BLaER1 (cell line): Measurements from ENCODE around the gene B4GALT6.

Experiments used
- H3K27ac ChIP-seq: shearing (Covaris generic); formaldehyde crosslinking; 2 replicates; pipeline ENCODE4 v1.8.1; 2022
- H3K27me3 ChIP-seq: shearing (Covaris generic); formaldehyde crosslinking; 2 replicates; pipeline ENCODE4 v1.8.1; 2022
- H3K36me3 ChIP-seq: shearing (Covaris generic); formaldehyde crosslinking; 2 replicates; pipeline ENCODE4 v1.8.1; 2022
- H3K4me1 ChIP-seq: shearing (Covaris generic); formaldehyde crosslinking; 2 replicates; pipeline ENCODE4 v1.8.1; 2022
- H3K4me2 ChIP-seq: shearing (Covaris generic); formaldehyde crosslinking; 2 replicates; pipeline ENCODE4 v1.8.1; 2022
- H3K4me3 ChIP-seq: shearing (Covaris generic); formaldehyde crosslinking; 2 replicates; pipeline ENCODE4 v1.8.1; 2022
- H3K9ac ChIP-seq: shearing (Covaris generic); formaldehyde crosslinking; 2 replicates; pipeline ENCODE4 v1.8.1; 2022
- H3K9me3 ChIP-seq: shearing (Covaris generic); formaldehyde crosslinking; 2 replicates; pipeline ENCODE4 v1.8.1; 2022
- H4K20me1 ChIP-seq: shearing (Covaris generic); formaldehyde crosslinking; 2 replicates; pipeline ENCODE4 v1.8.1; 2022
- Cebpa-rat ChIP-seq: shearing (Covaris generic); IDR thresholded peaks from 2 replicates; pipeline ENCODE4 v1.8.1; 2022

Gene B4GALT6

DNA sequence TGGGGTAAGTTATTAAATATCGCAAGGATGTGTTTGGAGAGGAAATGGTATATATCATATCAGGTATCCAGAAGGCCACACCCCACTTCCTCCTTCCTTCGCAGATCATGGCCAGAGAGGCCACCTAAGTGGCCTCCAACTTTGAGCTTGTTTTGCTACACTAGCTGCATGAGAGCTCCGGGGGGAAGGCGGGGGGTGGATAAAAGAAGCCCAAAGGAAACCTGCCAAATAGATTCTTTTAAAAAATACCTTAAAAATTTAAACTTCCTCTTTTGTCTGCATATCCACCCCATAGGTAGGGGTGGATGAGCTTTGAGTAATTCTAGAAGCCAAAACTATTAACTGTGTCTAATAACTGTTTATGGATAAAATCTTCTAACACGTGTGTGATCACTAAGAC lies 98.4 kb downstream of the B4GALT6 start:
- TF ChIP-seq Cebpa-rat, result no peak
- no peak overlapping the region for H3K27ac ChIP-seq
- H4K20me1 ChIP-seq, result no peaks in the 10 kb centered on the region
- no peaks in the 10 kb centered on the region for H3K36me3 ChIP-seq
- H3K4me2 ChIP-seq, result no peak overlapping the region
- no peaks in the 10 kb centered on the region for H3K9me3 ChIP-seq
- no peaks in the 10 kb centered on the region for H3K4me1 ChIP-seq
- no peak overlapping the region for H3K9ac ChIP-seq
- no peaks in the 10 kb centered on the region for H3K27me3 ChIP-seq
- no peak overlapping the region for H3K4me3 ChIP-seq

GRCh38 chr18:31583185-31583854 lies 101.1 kb downstream of the B4GALT6 start:
- H3K36me3 ChIP-seq, result no peaks in the 10 kb centered on the region
- H3K9ac ChIP-seq, result no peak overlapping the region
- H3K9me3 ChIP-seq, result no peaks in the 10 kb centered on the region
- no peak overlapping the region for H3K27ac ChIP-seq
- H3K4me3 ChIP-seq, result no peak overlapping the region
- H3K4me2 ChIP-seq, result no peak overlapping the region
- H3K4me1 ChIP-seq, result no peaks in the 10 kb centered on the region
- H3K27me3 ChIP-seq, result no peaks in the 10 kb centered on the region
- H4K20me1 ChIP-seq, result no peaks in the 10 kb centered on the region
- TF ChIP-seq Cebpa-rat, result no peak

DNA sequence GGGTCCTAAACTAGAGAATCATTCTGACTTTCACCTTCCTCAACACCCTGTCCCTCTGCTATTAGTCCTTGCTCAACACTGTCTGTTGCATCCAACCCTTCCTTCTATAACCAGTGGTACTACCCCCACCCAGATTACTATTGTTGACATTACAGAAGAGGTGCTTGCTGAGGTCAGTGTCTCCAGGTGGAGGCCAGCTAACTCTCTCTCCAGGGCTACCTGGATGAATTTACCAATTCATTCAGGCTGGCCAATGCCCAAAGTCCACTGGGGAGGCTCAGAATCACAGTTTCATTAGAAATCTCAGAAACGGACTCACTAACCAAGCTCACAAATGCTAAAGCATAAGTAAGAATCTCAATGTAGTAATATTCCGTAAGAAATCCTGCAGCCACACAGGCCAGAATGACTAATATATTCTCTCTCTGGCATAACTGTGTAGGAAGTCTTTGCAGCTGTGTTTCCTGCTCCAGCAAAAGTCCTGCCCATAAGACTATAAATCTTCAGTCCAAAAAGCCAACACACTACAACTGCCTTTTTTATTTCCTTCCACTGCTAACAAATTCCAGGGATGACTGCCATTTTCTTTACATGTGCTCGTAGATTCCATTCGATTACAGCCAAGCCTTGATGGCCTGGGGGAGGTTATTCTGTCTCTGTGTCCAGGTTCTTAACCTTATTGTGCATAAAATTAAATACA lies 102.7 kb downstream of the B4GALT6 start:
- no peak for TF ChIP-seq Cebpa-rat
- no peaks in the 10 kb centered on the region for H3K4me1 ChIP-seq

DNA sequence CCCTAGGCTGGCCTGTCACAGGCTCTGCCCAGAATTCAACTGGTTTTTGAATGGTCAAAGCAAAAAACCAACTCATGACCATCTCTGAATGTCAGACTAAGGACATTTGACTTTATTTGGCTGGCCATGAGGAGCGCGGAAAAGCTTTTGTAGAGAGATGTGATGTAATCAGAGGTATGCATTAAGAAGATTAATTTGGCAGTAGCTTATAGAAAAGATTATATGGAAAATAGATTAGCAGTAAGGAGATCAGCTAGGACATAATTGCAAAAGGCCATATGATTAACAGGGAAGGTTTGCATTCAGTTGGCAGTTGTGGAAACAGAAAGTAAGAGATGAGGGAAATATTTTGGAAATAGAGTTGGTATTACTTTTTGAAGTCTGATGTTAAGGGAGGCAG lies 105.0 kb downstream of the B4GALT6 start:
- Histone ChIP-seq H3K27ac (no peak overlapping the region), H3K36me3 (no peaks in the 10 kb centered on the region), H3K27me3 (no peaks in the 10 kb centered on the region), H3K4me3 (no peak overlapping the region), H3K4me1 (no peaks in the 10 kb centered on the region), H4K20me1 (no peaks in the 10 kb centered on the region), H3K9me3 (no peaks in the 10 kb centered on the region), H3K9ac (no peak overlapping the region), H3K4me2 (no peak overlapping the region)
- no peak for TF ChIP-seq Cebpa-rat

More for the DNA sequence above, 102.7 kb downstream of the B4GALT6 start:
- Histone ChIP-seq H3K27me3 (no peaks in the 10 kb centered on the region), H4K20me1 (no peaks in the 10 kb centered on the region), H3K4me3 (no peak overlapping the region), H3K27ac (no peak overlapping the region), H3K4me2 (no peak overlapping the region), H3K9ac (no peak overlapping the region), H3K36me3 (no peaks in the 10 kb centered on the region), H3K9me3 (no peaks in the 10 kb centered on the region)

DNA sequence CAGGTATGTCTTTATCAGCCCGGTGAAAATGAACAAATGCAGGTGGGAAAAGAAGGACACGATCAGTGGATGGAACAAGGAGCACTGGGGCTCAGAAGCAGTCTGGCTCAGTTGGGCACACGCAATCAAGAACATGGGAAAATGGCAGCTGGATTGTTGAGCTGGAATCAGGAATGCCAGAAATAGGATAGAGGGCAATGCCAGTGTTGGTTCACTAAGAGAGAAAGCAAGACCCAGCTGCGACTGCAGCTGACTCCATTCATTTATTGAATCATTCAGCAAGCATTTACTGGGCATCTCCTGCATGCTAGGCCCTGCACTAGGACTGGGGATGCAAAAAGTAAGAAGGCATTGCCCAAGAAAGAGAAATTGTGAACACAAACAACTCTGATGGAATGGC lies 106.3 kb downstream of the B4GALT6 start:
- TF ChIP-seq Cebpa-rat, result no peak
- H3K9ac ChIP-seq, result no peak overlapping the region
- no peaks in the 10 kb centered on the region for H3K9me3 ChIP-seq
- no peaks in the 10 kb centered on the region for H3K36me3 ChIP-seq
- no peaks in the 10 kb centered on the region for H4K20me1 ChIP-seq
- no peak overlapping the region for H3K27ac ChIP-seq
- no peaks in the 10 kb centered on the region for H3K27me3 ChIP-seq
- H3K4me2 ChIP-seq, result no peak overlapping the region
- H3K4me1 ChIP-seq, result no peaks in the 10 kb centered on the region
- H3K4me3 ChIP-seq, result no peak overlapping the region

DNA sequence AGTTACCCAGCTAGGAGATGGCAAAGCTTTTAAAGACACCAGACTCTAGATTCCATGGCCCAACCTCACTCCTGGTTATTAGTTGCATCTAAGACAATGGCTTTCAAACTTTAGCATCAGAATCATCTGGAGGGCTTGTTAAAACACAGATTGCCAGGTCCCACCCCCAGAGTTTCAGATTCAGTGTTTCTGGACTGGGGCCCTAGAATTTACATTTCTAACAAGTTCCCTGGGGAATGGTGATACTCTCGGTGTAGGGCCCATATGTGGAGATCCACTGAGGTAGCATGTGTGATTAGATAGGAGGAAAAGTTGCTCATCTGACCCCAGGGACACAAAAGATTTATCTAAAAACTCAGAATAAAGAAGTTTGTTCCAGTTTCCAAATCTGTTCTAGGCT lies 107.2 kb downstream of the B4GALT6 start:
- no peak overlapping the region for H3K4me3 ChIP-seq
- H3K27ac ChIP-seq, result no peak overlapping the region
- no peak overlapping the region for H3K9ac ChIP-seq
- H3K4me2 ChIP-seq, result no peak overlapping the region
- no peaks in the 10 kb centered on the region for H3K4me1 ChIP-seq
- no peaks in the 10 kb centered on the region for H4K20me1 ChIP-seq
- no peaks in the 10 kb centered on the region for H3K9me3 ChIP-seq
- TF ChIP-seq Cebpa-rat, result no peak
- no peaks in the 10 kb centered on the region for H3K27me3 ChIP-seq
- H3K36me3 ChIP-seq, result no peaks in the 10 kb centered on the region

DNA sequence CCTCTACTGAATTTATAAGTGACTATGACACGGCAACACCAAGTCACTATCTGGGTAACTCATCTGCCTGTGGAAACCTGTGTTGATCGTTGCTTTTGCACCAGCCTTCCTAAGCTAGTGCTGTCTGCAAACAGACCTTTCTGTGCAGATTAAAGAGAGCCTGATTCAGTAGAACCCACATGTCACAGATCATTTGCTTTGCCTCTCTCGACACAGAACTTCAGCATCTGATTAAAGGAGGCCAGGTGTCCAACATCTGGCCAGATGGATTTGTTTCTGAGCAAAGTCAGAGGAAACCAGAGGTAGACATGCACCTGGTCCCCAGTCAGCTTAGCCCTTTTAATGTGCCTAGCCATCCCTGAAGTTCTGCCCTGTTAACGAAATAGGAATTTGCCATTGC lies 107.7 kb downstream of the B4GALT6 start:
- Histone ChIP-seq H3K4me2 (no peak overlapping the region), H3K4me1 (no peaks in the 10 kb centered on the region), H4K20me1 (no peaks in the 10 kb centered on the region), H3K36me3 (no peaks in the 10 kb centered on the region), H3K9me3 (no peaks in the 10 kb centered on the region), H3K27ac (no peak overlapping the region), H3K27me3 (no peaks in the 10 kb centered on the region), H3K4me3 (no peak overlapping the region), H3K9ac (no peak overlapping the region)
- no peak for TF ChIP-seq Cebpa-rat

DNA sequence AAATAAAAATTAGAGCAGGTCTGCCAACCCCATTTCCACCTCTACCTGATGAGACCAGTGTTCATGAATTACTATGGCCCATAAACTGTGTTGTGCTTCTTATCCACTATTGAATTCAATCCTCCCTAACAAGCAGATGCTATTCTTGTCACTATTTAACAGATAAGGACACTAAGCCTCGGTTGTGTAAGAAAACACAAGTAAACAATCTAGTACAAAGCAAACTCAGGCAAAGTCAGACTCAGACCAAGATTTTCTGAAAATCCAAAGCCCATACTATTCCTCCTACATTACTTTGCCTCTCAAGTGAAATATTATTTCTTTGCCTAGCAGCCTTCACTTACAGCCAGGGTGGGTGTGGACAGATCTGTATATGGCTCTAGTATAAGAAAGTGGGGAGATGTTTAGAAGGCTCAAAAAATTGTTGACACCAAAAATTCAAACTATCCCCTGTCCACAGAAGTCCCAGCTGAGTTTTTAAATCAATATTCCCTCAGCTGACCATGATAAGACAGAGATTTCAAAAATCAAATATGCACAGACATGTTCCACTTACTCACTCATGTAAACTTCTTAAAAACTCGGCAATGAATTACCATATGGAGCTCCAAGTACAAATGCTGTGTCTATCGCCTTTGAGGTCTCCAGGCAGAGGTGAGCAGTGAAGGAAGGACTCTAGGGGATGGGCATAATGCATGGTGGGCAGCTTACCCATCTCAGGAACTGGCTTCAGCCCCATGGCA lies 108.7 kb downstream of the B4GALT6 start:
- no peak for TF ChIP-seq Cebpa-rat
- no peak overlapping the region for H3K9ac ChIP-seq
- no peaks in the 10 kb centered on the region for H3K36me3 ChIP-seq
- H3K4me2 ChIP-seq, result no peak overlapping the region
- no peaks in the 10 kb centered on the region for H3K4me1 ChIP-seq
- H3K9me3 ChIP-seq, result no peaks in the 10 kb centered on the region
- H3K27me3 ChIP-seq, result no peaks in the 10 kb centered on the region
- no peaks in the 10 kb centered on the region for H4K20me1 ChIP-seq
- no peak overlapping the region for H3K4me3 ChIP-seq
- no peak overlapping the region for H3K27ac ChIP-seq

- no peak overlapping the region for H3K4me2 ChIP-seq
- H4K20me1 ChIP-seq, result no peaks in the 10 kb centered on the region
- H3K27ac ChIP-seq, result no peak overlapping the region
- H3K4me3 ChIP-seq, result no peak overlapping the region
- no peaks in the 10 kb centered on the region for H3K36me3 ChIP-seq
- H3K4me1 ChIP-seq, result no peaks in the 10 kb centered on the region
- no peak overlapping the region for H3K9ac ChIP-seq
- no peaks in the 10 kb centered on the region for H3K27me3 ChIP-seq
- no peaks in the 10 kb centered on the region for H3K9me3 ChIP-seq
- TF ChIP-seq Cebpa-rat, result no peak
Measured at GRCh38 chr18:31574359-31574758, 110.0 kb downstream of the B4GALT6 start.
